ENCODE results near the gene CASP5. TPM values are rescaled to one million over a fixed set of nuclear protein-coding genes. Genes with fewer than 3 reads are reported as not detected.
"Not testable (repeated sequence)": the region's sequence is repeated elsewhere in the genome, so short reads cannot be mapped to it uniquely, and the experiment has no call there.

CASP5 gene
- total RNA-seq, 2 donors from 2014 or later, result not detected

GRCh38 chr11:105034813-105035620 lies 12.0 kb upstream of the CASP5 start, which contains the start of gene CASP1:
Gene CASP1, minus strand, starts transcription at chr11:105035144. Its CDS starts 31 bp downstream, at chr11:105035113.
- intact Hi-C loops (cut with DNase I), result no loop called here
- TF ChIP-seq CTCF (IDR thresholded peaks at IDR 0.05), result no peak
- peak; percentile 86 for TF ChIP-seq POLR2AphosphoS5 (IDR thresholded peaks at IDR 0.05)
- TF ChIP-seq POLR2A (IDR thresholded peaks at IDR 0.05), result peak; percentile 52
- H3K27ac ChIP-seq, result peak within 1 kb of the TSS; percentile 37 to 64
- no peaks in the 10 kb centered on the region for H3K4me1 ChIP-seq (replicated peaks)
- H3K4me3 ChIP-seq, result peak within 1 kb of the TSS; percentile 12 to 22
- DNase-seq (ENCODE audit: low spot score), result peak; percentile 70
- no peaks in the 10 kb centered on the region for H3K9me3 ChIP-seq
- WGBS, result 19% methylated on average over 3 of the region's 3 CpGs
- H3K36me3 ChIP-seq, result no peaks in the 10 kb centered on the region
- no peaks in the 10 kb centered on the region for H3K27me3 ChIP-seq (replicated peaks; ENCODE audit: insufficient read depth)

- H3K27me3 ChIP-seq (replicated peaks; ENCODE audit: insufficient read depth); H3K36me3 ChIP-seq; DNase-seq (ENCODE audit: low spot score); H3K9me3 ChIP-seq; H3K4me1 ChIP-seq (replicated peaks); intact Hi-C loops (cut with DNase I): not testable (repeated sequence)
- 60% methylated on average over 2 of the region's 2 CpGs for WGBS
- Histone ChIP-seq H3K4me3 (peak overlapping the region; percentile 12 to 22), H3K27ac (peak overlapping the region; percentile 37 to 64)
Observed at GRCh38 chr11:105034388-105034787, 11.4 kb upstream of the CASP5 start.

DNA sequence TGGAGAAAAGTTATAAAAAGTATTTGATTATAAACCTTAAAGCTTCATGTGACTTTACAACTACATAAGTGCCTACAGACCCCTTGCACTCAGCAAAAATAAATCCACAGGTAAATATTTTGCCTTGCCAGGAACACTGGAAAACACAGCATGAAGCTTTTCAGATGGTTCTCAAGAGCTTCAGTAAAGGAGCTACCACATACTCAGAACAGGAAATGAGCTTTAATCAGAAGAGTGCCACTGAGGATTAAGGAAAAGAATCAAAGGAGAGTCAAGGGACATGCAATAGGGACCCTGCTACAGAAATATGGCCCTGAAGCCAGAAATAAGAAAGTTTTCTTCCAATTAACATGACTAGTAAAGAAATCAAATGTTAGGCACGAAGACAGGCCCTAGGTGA lies 10.8 kb upstream of the CASP5 start:
- Histone ChIP-seq H3K4me1 (replicated peaks) (no peaks in the 10 kb centered on the region), H3K27me3 (replicated peaks; ENCODE audit: insufficient read depth) (no peaks in the 10 kb centered on the region), H3K9me3 (no peaks in the 10 kb centered on the region), H3K27ac (no peak overlapping the region), H3K4me3 (no peak overlapping the region), H3K36me3 (no peaks in the 10 kb centered on the region)
- WGBS, result 85% methylated on average over 1 of the region's 1 CpG
- intact Hi-C loops (cut with DNase I), result no loop called here
- no peak for DNase-seq (ENCODE audit: low spot score)
- TF ChIP-seq POLR2AphosphoS5 (IDR thresholded peaks at IDR 0.05), result no peak
- TF ChIP-seq POLR2A (IDR thresholded peaks at IDR 0.05), result no peak
- TF ChIP-seq CTCF (IDR thresholded peaks at IDR 0.05), result no peak

- intact Hi-C loops (cut with DNase I), result no loop called here
- DNase-seq (ENCODE audit: low spot score), result no peak
- H3K36me3 ChIP-seq, result no peaks in the 10 kb centered on the region
- H3K4me1 ChIP-seq (replicated peaks), result no peaks in the 10 kb centered on the region
- no peak overlapping the region for H3K27ac ChIP-seq
- 84% methylated on average over 3 of the region's 3 CpGs for WGBS
- no peaks in the 10 kb centered on the region for H3K9me3 ChIP-seq
- TF ChIP-seq CTCF (IDR thresholded peaks at IDR 0.05), result no peak
- TF ChIP-seq POLR2A (IDR thresholded peaks at IDR 0.05), result no peak
- TF ChIP-seq POLR2AphosphoS5 (IDR thresholded peaks at IDR 0.05), result no peak
- no peak overlapping the region for H3K4me3 ChIP-seq
- no peaks in the 10 kb centered on the region for H3K27me3 ChIP-seq (replicated peaks; ENCODE audit: insufficient read depth)
Observed at GRCh38 chr11:105033343-105033742, 10.4 kb upstream of the CASP5 start.

- no peaks in the 10 kb centered on the region for H3K27me3 ChIP-seq (replicated peaks; ENCODE audit: insufficient read depth)
- no peak for TF ChIP-seq POLR2AphosphoS5 (IDR thresholded peaks at IDR 0.05)
- no peak for TF ChIP-seq POLR2A (IDR thresholded peaks at IDR 0.05)
- no peak for TF ChIP-seq CTCF (IDR thresholded peaks at IDR 0.05)
- no peaks in the 10 kb centered on the region for H3K4me1 ChIP-seq (replicated peaks)
- no peak overlapping the region for H3K27ac ChIP-seq
- no peak overlapping the region for H3K4me3 ChIP-seq
- no peaks in the 10 kb centered on the region for H3K36me3 ChIP-seq
- WGBS, result 100% methylated on average over 2 of the region's 2 CpGs
- H3K9me3 ChIP-seq, result no peaks in the 10 kb centered on the region
- intact Hi-C loops (cut with DNase I), result no loop called here
- DNase-seq (ENCODE audit: low spot score), result no peak
Observed at GRCh38 chr11:105032495-105032894, 9.5 kb upstream of the CASP5 start.
